GM18505 (cell line): Measurements from ENCODE around the gene SERPIND1.
"Not testable (repeated sequence)": the region's sequence is repeated elsewhere in the genome, so short reads cannot be mapped to it uniquely, and the experiment has no call there.

Source experiments
- ATAC-seq: cut with Tn5 transposase; IDR thresholded peaks from one replicate; pipeline ENCODE4 v1.9.1; 2021; ENCODE audit not compliant: unreplicated experiment
- POLR2A ChIP-seq: IDR thresholded peaks from 4 replicates; pipeline ENCODE4 v1.6.1; 2011; ENCODE audit warnings: borderline replicate concordance; ENCODE audit not compliant: insufficient read depth, insufficient read length; ENCODE audit errors: extremely low read depth

The SERPIND1 gene

DNA sequence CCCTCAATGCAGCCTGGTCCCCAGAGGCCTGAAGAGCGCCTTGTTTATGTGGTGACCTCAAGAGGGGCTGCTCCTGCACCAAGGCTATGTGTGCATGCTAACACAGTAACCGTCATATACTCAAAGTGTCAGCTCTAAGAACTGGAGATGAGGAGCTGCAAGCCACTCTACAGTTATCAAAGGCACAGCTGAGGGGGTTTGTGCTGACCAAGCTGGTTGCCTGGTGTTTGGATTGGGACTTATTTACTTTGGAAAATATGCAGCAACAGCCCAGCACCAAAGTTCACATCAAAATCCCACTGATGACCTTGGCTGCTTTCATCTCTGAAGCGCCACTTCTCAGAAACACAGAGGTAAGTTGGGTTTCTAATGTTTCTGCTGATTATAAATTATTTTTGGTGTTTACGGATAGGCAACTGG, at the start of gene SERPIND1:
Gene SERPIND1 (plus strand): TSS at position 321 of the 420 bp plus-strand sequence. CDS start 5,200 bp downstream, outside the sequence.
- no peak for TF ChIP-seq POLR2A
- no peak for ATAC-seq

- no peak for ATAC-seq
- TF ChIP-seq POLR2A = no peak
Observed at GRCh38 chr22:20724676-20725454, 49.0 kb upstream of the SERPIND1 start.

DNA sequence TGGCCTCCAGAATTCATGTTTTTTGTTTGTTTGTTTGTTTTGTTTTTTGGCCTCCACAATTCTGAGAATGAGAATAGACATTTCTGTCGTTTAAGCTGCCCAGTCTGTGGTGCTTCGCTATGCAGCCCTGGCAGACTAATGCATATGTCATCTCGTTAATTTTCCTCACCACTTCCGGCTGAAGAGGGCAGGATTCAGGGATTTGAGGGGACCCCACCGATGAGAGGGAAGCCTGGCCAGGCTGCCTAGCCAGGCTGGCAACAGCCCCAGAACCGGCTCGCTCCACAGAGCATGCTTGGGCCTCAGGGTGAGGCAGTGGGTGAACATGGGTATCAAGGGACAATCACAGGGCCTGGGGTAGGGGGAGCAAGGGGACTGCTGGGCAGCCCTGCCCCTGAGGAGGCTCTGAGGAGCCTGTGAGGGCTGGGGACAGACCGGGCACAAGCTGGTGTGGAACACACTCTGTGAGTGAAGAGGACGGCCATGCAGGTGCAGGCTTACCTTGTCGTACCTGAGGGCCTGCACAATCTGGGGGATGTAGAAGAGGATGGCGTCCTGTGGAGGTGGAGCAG, 47.8 kb upstream of the SERPIND1 start:
- TF ChIP-seq POLR2A = no peak
- no peak for ATAC-seq

DNA sequence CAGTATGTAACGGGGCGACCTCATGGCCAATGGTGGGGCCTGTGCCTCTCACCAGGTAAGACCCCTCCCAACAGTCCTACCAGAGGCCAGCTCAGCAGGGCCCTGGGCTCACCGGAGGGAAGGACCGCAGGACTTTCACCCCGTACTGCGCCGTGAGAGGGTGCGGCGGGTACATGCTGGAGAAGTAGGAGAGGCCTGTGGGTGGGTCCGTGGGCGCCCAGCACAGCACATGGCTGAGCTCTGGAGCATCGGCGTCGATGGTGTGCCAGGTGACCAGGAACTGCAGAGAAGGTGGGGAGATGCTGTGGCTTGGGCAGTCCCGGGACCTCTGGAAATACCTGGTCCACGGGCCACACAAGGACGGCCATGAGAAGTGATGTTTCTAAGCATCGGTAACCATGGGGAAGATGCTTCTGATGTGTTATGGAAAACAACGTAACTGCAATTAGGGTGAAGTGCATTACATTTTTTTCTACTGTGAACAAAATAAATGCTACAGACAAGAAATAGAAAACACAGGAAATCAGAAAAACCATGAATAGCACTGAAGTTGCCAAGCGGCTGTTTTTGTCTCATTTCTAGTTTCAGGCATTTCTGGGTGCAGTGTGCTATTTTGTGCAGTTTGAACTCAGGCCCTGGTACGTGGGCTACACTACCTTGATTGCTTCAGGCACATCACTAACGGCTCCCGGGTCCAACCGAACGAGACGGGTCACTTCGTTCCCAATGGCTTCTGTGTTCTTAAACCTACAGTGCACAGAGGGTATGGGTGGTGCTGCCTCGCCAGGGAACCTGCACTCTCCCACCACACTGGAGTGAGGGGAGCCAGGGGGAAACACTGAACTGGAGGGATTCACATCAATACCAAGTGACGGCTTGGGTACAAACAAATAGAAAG, 46.5 kb upstream of the SERPIND1 start:
- no peak for ATAC-seq
- no peak for TF ChIP-seq POLR2A

DNA sequence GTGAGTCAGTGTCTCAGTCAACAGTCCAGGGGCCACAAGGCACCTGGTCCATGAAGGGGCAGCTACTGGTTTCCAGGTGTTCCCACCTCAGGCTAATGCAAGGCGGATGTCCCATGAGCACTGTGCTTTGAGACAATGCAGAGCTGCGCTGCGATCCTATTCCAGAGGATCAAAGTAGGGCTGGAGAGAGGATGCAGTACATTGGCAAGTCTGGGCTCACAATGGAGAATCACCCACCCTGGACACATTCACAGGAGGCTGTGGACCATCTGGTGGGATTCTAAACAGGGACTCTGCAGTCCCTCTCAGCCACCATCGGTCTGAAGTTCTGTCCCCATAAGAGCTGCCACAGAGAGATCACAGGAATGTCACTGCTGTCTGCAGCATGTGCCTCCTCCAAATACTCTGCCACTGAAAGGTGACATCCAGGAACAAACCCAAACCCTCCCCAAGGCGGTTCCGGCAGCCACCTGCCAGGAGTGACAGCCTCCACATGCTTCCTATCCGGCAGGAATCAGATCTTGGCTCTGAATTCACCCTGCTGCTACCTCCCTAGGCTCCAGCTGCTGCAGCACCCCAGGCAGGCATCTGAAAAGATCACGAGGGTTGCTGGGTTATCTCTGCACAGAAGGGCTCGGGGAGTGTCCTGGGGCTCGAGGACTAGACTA, 45.3 kb upstream of the SERPIND1 start:
- no peak for TF ChIP-seq POLR2A
- no peak for ATAC-seq

DNA sequence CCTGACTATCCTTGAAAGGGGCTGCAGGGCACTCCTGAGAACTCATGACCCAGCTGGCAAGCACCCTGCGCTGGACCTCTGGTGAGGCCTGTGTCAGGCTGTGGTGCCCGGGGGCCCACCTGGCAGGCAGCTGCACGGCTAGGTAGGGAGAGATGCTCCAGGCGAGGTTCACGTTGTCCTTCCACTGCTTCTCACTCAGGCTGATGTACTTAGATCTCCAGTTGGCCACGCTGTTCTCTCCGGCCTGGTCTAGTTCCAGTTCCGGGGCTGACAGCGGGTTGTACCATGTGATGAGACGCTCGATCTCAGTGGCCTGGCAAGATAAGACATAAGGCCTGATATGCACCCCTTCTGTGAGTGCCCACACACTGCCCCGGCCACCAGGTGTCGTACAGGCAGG, 44.7 kb upstream of the SERPIND1 start:
- ATAC-seq = no peak

GRCh38 chr22:20732431-20732830, 41.5 kb upstream of the SERPIND1 start:
- not testable (repeated sequence) for ATAC-seq

More for the DNA sequence above, 44.7 kb upstream of the SERPIND1 start:
- no peak for TF ChIP-seq POLR2A

GRCh38 chr22:20735356-20736162, 38.4 kb upstream of the SERPIND1 start:
- not testable (repeated sequence) for ATAC-seq

GRCh38 chr22:20736891-20737290, 37.0 kb upstream of the SERPIND1 start:
- ATAC-seq = not testable (repeated sequence)

GRCh38 chr22:20738394-20739089, 35.4 kb upstream of the SERPIND1 start:
- no peak for TF ChIP-seq POLR2A
- no peak for ATAC-seq

GRCh38 chr22:20740222-20740951, 33.5 kb upstream of the SERPIND1 start:
- ATAC-seq = no peak
- no peak for TF ChIP-seq POLR2A
